ENCODE measurements around the gene DMGDH.

The DMGDH gene

DNA sequence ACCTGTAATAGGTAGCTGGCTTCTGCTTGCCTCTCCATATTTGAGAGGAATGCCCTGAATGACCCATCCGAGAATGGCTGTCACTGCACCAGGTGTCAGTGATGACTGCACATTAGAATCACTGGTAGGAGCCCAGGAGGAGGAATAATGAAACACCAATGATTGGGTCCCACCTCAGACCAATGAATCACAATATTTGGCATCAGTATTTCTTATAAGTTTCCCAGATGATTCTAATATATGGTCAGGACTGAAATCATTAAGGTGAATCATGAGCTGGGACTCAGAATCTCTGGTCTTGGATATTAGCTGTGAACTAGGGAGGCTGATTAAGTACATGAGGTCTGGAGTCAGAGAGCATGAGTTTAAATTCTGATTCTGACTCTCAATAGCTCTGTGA lies 107.7 kb downstream of the DMGDH start:
- TF ChIP-seq, protein P1, sequence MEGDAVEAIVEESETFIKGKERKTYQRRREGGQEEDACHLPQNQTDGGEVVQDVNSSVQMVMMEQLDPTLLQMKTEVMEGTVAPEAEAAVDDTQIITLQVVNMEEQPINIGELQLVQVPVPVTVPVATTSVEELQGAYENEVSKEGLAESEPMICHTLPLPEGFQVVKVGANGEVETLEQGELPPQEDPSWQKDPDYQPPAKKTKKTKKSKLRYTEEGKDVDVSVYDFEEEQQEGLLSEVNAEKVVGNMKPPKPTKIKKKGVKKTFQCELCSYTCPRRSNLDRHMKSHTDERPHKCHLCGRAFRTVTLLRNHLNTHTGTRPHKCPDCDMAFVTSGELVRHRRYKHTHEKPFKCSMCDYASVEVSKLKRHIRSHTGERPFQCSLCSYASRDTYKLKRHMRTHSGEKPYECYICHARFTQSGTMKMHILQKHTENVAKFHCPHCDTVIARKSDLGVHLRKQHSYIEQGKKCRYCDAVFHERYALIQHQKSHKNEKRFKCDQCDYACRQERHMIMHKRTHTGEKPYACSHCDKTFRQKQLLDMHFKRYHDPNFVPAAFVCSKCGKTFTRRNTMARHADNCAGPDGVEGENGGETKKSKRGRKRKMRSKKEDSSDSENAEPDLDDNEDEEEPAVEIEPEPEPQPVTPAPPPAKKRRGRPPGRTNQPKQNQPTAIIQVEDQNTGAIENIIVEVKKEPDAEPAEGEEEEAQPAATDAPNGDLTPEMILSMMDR (IDR thresholded peaks at IDR 0.05): no peak
- TF ChIP-seq ZFX (IDR thresholded peaks at IDR 0.05; ENCODE audit: borderline replicate concordance): no peak
- H3K27ac ChIP-seq: no peak overlapping the region

DNA sequence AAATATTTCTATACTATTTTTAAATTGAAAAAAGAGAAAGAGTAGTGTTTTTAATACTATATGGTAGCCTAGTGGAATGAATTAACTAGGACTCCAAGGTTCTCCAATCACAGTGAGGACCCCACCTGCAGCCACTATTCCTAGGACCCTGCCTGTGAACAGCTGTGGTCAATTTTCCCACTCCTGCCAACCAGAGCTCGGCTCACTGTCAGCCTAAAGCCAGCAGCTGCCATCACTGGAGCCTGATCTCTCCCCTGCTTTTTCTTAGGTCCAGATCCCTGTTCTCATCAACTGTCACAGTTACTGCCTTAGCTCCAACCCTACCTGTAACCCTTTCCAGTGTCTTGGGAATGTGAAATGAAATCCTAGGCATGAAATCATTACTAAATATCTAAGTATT lies 109.7 kb downstream of the DMGDH start:
- TF ChIP-seq ZFX (IDR thresholded peaks at IDR 0.05; ENCODE audit: borderline replicate concordance): no peak
- TF ChIP-seq, protein P1 (IDR thresholded peaks at IDR 0.05): no peak

DNA sequence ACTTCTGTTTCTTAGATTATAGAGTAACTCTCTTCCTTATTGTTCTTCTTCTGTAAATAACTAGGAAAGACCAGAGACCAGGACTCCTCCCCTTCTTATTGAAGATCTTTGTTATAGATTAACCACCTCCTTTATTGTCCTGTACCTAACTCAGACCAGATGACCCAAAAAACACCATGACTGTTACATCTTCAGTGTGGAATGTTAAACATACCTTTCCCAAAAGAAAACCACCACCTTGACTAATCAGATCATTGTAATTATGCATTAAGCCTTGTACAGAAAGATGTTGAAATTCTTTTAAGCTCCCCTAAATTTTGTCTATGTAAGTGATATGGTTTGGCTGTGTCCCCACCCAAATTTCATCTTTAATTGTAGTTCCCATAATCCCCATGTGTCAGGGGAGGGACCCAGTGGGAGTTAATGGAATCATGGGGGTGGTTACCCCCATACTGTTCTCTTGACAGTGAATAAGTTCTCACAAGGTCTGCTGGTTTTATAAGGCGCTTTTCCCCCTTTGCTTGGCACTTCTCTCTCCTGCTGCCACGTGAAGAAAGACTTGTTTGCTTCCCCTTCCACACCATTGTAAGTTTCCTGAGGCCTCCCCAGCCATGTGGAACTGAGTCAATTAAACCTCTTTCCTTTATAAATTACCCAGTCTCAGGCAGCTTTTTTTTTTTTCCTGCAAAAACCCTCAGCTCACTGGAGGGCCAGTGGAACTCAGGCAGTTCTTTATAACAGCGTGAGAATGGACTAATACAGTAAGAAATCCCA lies 110.6 kb downstream of the DMGDH start:
- no peak overlapping the region for H3K27ac ChIP-seq
- no peak for TF ChIP-seq ZFX (IDR thresholded peaks at IDR 0.05; ENCODE audit: borderline replicate concordance)
- TF ChIP-seq, protein P1 (IDR thresholded peaks at IDR 0.05): no peak

More for the DNA sequence above, 109.7 kb downstream of the DMGDH start:
- no peak overlapping the region for H3K27ac ChIP-seq

DNA sequence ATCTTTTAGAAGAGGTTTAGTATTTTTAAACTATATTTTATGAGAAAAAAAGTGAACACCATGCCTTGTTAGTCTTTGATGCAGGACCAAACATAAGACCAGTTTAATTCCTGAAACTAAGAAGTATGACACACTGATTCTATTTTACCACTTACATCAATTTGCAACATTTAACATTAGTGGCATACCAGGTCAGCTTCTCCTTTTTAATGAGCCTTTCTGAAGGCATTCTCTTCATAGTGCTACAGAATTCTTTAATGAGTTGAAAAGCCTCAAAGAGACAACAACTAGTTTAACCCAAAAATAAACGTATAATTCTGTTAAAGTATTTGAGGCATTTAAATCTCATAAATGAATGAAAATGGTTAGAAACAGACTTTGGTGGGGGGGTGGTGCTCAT lies 112.6 kb downstream of the DMGDH start:
- H3K27ac ChIP-seq: no peak overlapping the region
- TF ChIP-seq, protein P1 (IDR thresholded peaks at IDR 0.05): no peak
- TF ChIP-seq ZFX (IDR thresholded peaks at IDR 0.05; ENCODE audit: borderline replicate concordance): no peak

DNA sequence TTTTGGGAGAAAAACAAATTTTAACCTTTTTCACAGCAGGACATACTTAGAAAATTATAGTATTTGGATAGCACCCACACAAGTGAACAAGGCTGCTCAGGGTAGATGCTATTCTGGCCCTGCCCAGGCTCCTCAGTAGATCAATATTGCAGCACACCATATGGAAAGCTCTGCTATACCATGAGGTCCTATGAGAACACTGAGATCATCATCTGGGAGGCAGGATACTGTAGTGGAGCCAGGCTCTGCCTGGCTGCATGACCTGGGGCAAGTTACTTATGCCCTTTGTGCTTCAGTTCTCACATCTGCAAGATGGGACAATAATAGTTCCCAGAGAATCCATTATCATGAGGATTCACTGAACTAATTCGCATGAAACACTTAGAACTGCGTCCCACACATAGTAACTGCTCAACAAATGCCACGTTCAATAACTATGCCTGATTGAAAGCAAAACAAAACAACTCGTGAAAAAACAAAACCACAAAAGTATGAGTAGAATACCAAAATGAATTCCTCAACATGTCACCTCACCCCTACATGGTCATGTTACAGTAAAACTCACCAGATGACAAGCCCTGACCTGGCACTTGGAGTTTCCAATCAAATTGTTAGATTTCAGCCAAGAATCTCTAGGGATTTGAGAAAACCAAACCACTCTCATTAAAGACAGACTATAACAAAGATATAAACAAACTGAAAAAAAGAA lies 116.2 kb downstream of the DMGDH start:
- no peak overlapping the region for H3K27ac ChIP-seq
- TF ChIP-seq, protein P1 (IDR thresholded peaks at IDR 0.05): no peak
- TF ChIP-seq ZFX (IDR thresholded peaks at IDR 0.05; ENCODE audit: borderline replicate concordance): no peak
